NOMO-1 (cell line): ENCODE data around the gene CEP112.
"Not testable (repeated sequence)": the region's sequence is repeated elsewhere in the genome, so short reads cannot be mapped to it uniquely, and the experiment has no call there.

Source experiments
- DNase-seq, 2 experiments: peaks; one replicate each; lab custom pipeline; 2025; ENCODE audit not compliant: unreplicated experiment in 2 of 2; lab: John Stamatoyannopoulos, UW

CEP112 gene

GRCh38 chr17:66165537-66166123 is 26.3 kb downstream of the CEP112 start:
- DNase-seq = peak; percentile 4 to 27

- not testable (repeated sequence) for DNase-seq
These were observed 36.9 kb downstream of the CEP112 start for GRCh38 chr17:66155055-66155454.

GRCh38 chr17:66152756-66153155 is 39.2 kb downstream of the CEP112 start:
- no peak for DNase-seq

- no peak for DNase-seq
These were observed 41.2 kb downstream of the CEP112 start for GRCh38 chr17:66150708-66151107.

- no peak for DNase-seq
These were observed 42.4 kb downstream of the CEP112 start for GRCh38 chr17:66149562-66149961.

- DNase-seq = no peak
These were observed 45.5 kb downstream of the CEP112 start for GRCh38 chr17:66146394-66146793.

- no peak for DNase-seq
These were observed 48.2 kb downstream of the CEP112 start for GRCh38 chr17:66143657-66144282.

GRCh38 chr17:66142428-66142827 is 49.5 kb downstream of the CEP112 start:
- DNase-seq = no peak

GRCh38 chr17:66138120-66138519 is 53.8 kb downstream of the CEP112 start:
- DNase-seq = no peak

- no peak for DNase-seq
These were observed 56.0 kb downstream of the CEP112 start for GRCh38 chr17:66135896-66136295.

- DNase-seq = no peak
These were observed 56.7 kb downstream of the CEP112 start for GRCh38 chr17:66135219-66135618.

GRCh38 chr17:66129759-66130158 is 62.2 kb downstream of the CEP112 start:
- DNase-seq = no peak

GRCh38 chr17:66126231-66126630 is 65.7 kb downstream of the CEP112 start:
- no peak for DNase-seq

- DNase-seq = no peak
These were observed 68.8 kb downstream of the CEP112 start for GRCh38 chr17:66123163-66123562.

- no peak for DNase-seq
These were observed 76.7 kb downstream of the CEP112 start for GRCh38 chr17:66115246-66115645.

GRCh38 chr17:66114609-66115008 is 77.3 kb downstream of the CEP112 start:
- DNase-seq = no peak

- no peak for DNase-seq
These were observed 84.2 kb downstream of the CEP112 start for GRCh38 chr17:66107731-66108130.

- DNase-seq = no peak
These were observed 93.9 kb downstream of the CEP112 start for GRCh38 chr17:66098040-66098439.

GRCh38 chr17:66094727-66095126 is 97.2 kb downstream of the CEP112 start:
- DNase-seq = no peak

GRCh38 chr17:66091445-66092080 is 100.4 kb downstream of the CEP112 start:
- no peak for DNase-seq

GRCh38 chr17:66089764-66090163 is 102.2 kb downstream of the CEP112 start:
- no peak for DNase-seq

GRCh38 chr17:66088173-66088572 is 103.8 kb downstream of the CEP112 start:
- no peak for DNase-seq
